Vagina (tissue), 2 donors: ENCODE data around the gene MEST.

Experiments used
- POLR2A ChIP-seq, 2 donors: fragments of 450-650 bp; IDR thresholded peaks; one replicate each; pipeline ENCODE4 v1.6.1; 2017; ENCODE audit warnings: antibody characterized with exemption in 2 of 2, mild to moderate bottlenecking in 2 of 2, moderate library complexity in 2 of 2
- TF ChIP-seq, protein P1 (sequence below), 3 experiments: fragments of 450-650 bp in 2 of 3; fragments of 200-600 bp in 1 of 3; sonication (generic) in 1 of 3; IDR thresholded peaks; one replicate each; pipeline ENCODE4 v1.5.1; 2017 to 2019; ENCODE audit warnings: antibody characterized with exemption in 3 of 3, mild to moderate bottlenecking in 2 of 3, moderate library complexity in 2 of 3

- TF ChIP-seq, protein P1, sequence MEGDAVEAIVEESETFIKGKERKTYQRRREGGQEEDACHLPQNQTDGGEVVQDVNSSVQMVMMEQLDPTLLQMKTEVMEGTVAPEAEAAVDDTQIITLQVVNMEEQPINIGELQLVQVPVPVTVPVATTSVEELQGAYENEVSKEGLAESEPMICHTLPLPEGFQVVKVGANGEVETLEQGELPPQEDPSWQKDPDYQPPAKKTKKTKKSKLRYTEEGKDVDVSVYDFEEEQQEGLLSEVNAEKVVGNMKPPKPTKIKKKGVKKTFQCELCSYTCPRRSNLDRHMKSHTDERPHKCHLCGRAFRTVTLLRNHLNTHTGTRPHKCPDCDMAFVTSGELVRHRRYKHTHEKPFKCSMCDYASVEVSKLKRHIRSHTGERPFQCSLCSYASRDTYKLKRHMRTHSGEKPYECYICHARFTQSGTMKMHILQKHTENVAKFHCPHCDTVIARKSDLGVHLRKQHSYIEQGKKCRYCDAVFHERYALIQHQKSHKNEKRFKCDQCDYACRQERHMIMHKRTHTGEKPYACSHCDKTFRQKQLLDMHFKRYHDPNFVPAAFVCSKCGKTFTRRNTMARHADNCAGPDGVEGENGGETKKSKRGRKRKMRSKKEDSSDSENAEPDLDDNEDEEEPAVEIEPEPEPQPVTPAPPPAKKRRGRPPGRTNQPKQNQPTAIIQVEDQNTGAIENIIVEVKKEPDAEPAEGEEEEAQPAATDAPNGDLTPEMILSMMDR (IDR thresholded peaks at IDR 0.05): no peak
- TF ChIP-seq POLR2A (IDR thresholded peaks at IDR 0.05): no peak
Observed at GRCh38 chr7:130473876-130474275, 18.0 kb upstream of the MEST start.
